Right hindlimb (tissue), 1 donor: Measurements from ENCODE around the gene SYCN.
"Not testable (repeated sequence)": the region's sequence is repeated elsewhere in the genome, so short reads cannot be mapped to it uniquely, and the experiment has no call there.

Experiments used
- DNase-seq: peaks from one replicate; pipeline ENCODE4 v3.0.0-alpha.2; 2018

SYCN gene

GRCh38 chr19:39223703-39224279 lies 19.7 kb upstream of the SYCN start:
- peak; percentile 40 for DNase-seq

GRCh38 chr19:39219108-39219507 lies 15.0 kb upstream of the SYCN start:
- DNase-seq: not testable (repeated sequence)

GRCh38 chr19:39218230-39219007 lies 14.4 kb upstream of the SYCN start:
- DNase-seq: no peak

- no peak for DNase-seq
Observed at GRCh38 chr19:39217094-39217493, 13.0 kb upstream of the SYCN start.

- not testable (repeated sequence) for DNase-seq
Observed at GRCh38 chr19:39215323-39215722, 11.3 kb upstream of the SYCN start.

- DNase-seq: no peak
Observed at GRCh38 chr19:39212375-39212742, 8.3 kb upstream of the SYCN start.

- no peak for DNase-seq
Observed at GRCh38 chr19:39211731-39212374, 7.8 kb upstream of the SYCN start.

GRCh38 chr19:39209196-39209595 lies 5.1 kb upstream of the SYCN start:
- no peak for DNase-seq

- no peak for DNase-seq
Observed at GRCh38 chr19:39208175-39208795, 4.2 kb upstream of the SYCN start.

- DNase-seq: no peak
Observed at GRCh38 chr19:39207293-39207836, 3.3 kb upstream of the SYCN start.

- no peak for DNase-seq
Observed at GRCh38 chr19:39206122-39206521, 2.1 kb upstream of the SYCN start.

- DNase-seq: no peak
Observed at GRCh38 chr19:39205449-39205764, 1.3 kb upstream of the SYCN start.

- no peak for DNase-seq
Observed at GRCh38 chr19:39202998-39203355, 1.1 kb downstream of the SYCN start.

GRCh38 chr19:39200803-39201115 lies 3.3 kb downstream of the SYCN start:
- DNase-seq: no peak

- DNase-seq: no peak
Observed at GRCh38 chr19:39200066-39200802, 3.8 kb downstream of the SYCN start.

GRCh38 chr19:39199025-39199424 lies 5.0 kb downstream of the SYCN start:
- peak; percentile 61 for DNase-seq

GRCh38 chr19:39197808-39198207 lies 6.3 kb downstream of the SYCN start:
- DNase-seq: no peak

GRCh38 chr19:39196860-39197562 lies 7.1 kb downstream of the SYCN start, which contains the start of gene NCCRP1:
TSS of gene NCCRP1 (plus strand) at chr19:39196964. CDS start at chr19:39196983, 19 bp downstream.
- DNase-seq: no peak

GRCh38 chr19:39196320-39196719 lies 7.7 kb downstream of the SYCN start:
- DNase-seq: no peak

GRCh38 chr19:39195755-39196154 lies 8.3 kb downstream of the SYCN start:
- DNase-seq: no peak

GRCh38 chr19:39194832-39195542 lies 9.1 kb downstream of the SYCN start:
- no peak for DNase-seq

- no peak for DNase-seq
Observed at GRCh38 chr19:39193803-39194202, 10.3 kb downstream of the SYCN start.
